GM23248 (cell line): ENCODE results near the gene PHLDB2.

Experiments used
- EZH2 ChIP-seq: fragments of 200-600 bp; sonication (generic); IDR thresholded peaks from 2 replicates; pipeline ENCODE4 v1.6.1; 2018; ENCODE audit warnings: antibody characterized with exemption, mild to moderate bottlenecking; ENCODE audit not compliant: insufficient read depth, poor library complexity, severe bottlenecking
- EZH2phosphoT487 ChIP-seq: fragments of 200-600 bp; sonication (generic); IDR thresholded peaks from 2 replicates; pipeline ENCODE4 v1.6.1; 2018; ENCODE audit warnings: antibody characterized with exemption, moderate library complexity, mild to moderate bottlenecking, low read depth; ENCODE audit not compliant: insufficient read depth

DNA sequence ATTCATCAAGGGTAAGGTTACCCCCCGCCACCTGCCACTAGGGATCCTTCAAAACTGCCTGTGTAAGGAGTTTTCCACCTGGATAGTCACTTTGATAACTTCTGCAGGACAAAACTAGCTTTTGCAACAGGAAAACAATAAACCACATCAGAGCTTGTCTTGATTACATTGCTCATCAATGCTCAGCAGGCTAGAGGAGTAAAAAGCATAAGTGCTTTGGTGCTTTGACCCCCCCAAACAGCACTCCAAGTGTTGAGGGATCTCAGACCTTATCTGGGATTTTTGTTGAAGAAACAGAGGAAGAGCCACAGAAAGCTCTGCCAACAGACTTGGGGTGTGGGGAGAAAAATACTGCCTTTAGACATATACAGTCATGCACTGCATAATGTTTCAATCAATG is 10.8 kb upstream of the PHLDB2 start:
- TF ChIP-seq EZH2 = no peak
- TF ChIP-seq EZH2phosphoT487 = no peak
